HepG2 (cell line): Measurements from ENCODE around the gene KANK4. TPM values are rescaled to one million over a fixed set of nuclear protein-coding genes. Genes with fewer than 3 reads are reported as not detected.

Source experiments
- ETV6 ChIP-seq: sonication (generic); formaldehyde crosslinking; conservative IDR thresholded peaks from 2 replicates; pipeline ENCODE4 v1.4.0; 2020; ENCODE audit warnings: missing genetic modification reagents
- FOSL1 ChIP-seq: sonication (generic); formaldehyde crosslinking; IDR thresholded peaks from 2 replicates; pipeline ENCODE4 v1.9.0; 2021; ENCODE audit warnings: missing genetic modification reagents, borderline replicate concordance
- KDM5B ChIP-seq: sonication (generic); formaldehyde crosslinking; IDR thresholded peaks from 2 replicates; pipeline ENCODE4 v1.4.0; 2020; ENCODE audit warnings: missing genetic modification reagents, mild to moderate bottlenecking, borderline replicate concordance
- MBD4 ChIP-seq: IDR thresholded peaks from 2 replicates; pipeline ENCODE4 v1.6.1; 2012; ENCODE audit warnings: low read length, inconsistent platforms, borderline replicate concordance
- MTA1 ChIP-seq: sonication (generic); formaldehyde crosslinking; IDR thresholded peaks from 2 replicates; pipeline ENCODE4 v1.4.0; 2020; ENCODE audit warnings: missing genetic modification reagents, mild to moderate bottlenecking, borderline replicate concordance
- MYNN ChIP-seq: sonication (generic); formaldehyde crosslinking; IDR thresholded peaks from 2 replicates; pipeline ENCODE4 v1.4.0; 2020; ENCODE audit warnings: mild to moderate bottlenecking, low read depth, missing genetic modification reagents
- NCOR1 ChIP-seq: fragments of 200-600 bp; sonication (generic); IDR thresholded peaks from 2 replicates; pipeline ENCODE4 v1.7.0; 2017; ENCODE audit warnings: antibody characterized with exemption, low read length, borderline replicate concordance
- NKX3-1 ChIP-seq: sonication (generic); formaldehyde crosslinking; IDR thresholded peaks from 2 replicates; pipeline ENCODE4 v1.5.0; 2020; ENCODE audit warnings: missing genetic modification reagents
- RFXAP ChIP-seq: sonication (generic); formaldehyde crosslinking; IDR thresholded peaks from 2 replicates; pipeline ENCODE4 v1.4.0; 2020; ENCODE audit warnings: missing genetic modification reagents, borderline replicate concordance
- TEAD3 ChIP-seq: optimal IDR thresholded peaks from 2 replicates; pipeline ENCODE3; 2016; ENCODE audit warnings: borderline replicate concordance
- TERF1 ChIP-seq: sonication (generic); formaldehyde crosslinking; IDR thresholded peaks from 2 replicates; pipeline ENCODE4 v1.8.0; 2022; ENCODE audit warnings: mild to moderate bottlenecking, missing genetic modification reagents, moderate library complexity
- TP53 ChIP-seq: sonication (generic); formaldehyde crosslinking; conservative IDR thresholded peaks from 2 replicates; pipeline ENCODE4 v1.4.0; 2020; ENCODE audit warnings: missing genetic modification reagents
- TRIM24 ChIP-seq: sonication (generic); formaldehyde crosslinking; IDR thresholded peaks from 2 replicates; pipeline ENCODE4 v1.8.0; 2022; ENCODE audit warnings: mild to moderate bottlenecking, missing genetic modification reagents
- ZBED4 ChIP-seq: sonication (generic); formaldehyde crosslinking; IDR thresholded peaks from 2 replicates; pipeline ENCODE4 v1.4.0; 2020; ENCODE audit warnings: missing genetic modification reagents, borderline replicate concordance
- ZNF121 ChIP-seq: sonication (generic); formaldehyde crosslinking; IDR thresholded peaks from 2 replicates; pipeline ENCODE4 v1.5.0; 2020; ENCODE audit warnings: mild to moderate bottlenecking, missing genetic modification reagents
- ZNF44 ChIP-seq: sonication (generic); formaldehyde crosslinking; IDR thresholded peaks from 2 replicates; pipeline ENCODE4 v1.5.1; 2020; ENCODE audit warnings: mild to moderate bottlenecking, missing genetic modification reagents
- ZNF484 ChIP-seq: sonication (generic); formaldehyde crosslinking; IDR thresholded peaks from 2 replicates; pipeline ENCODE4 v1.5.1; 2020; ENCODE audit warnings: mild to moderate bottlenecking, low read depth, missing genetic modification reagents, borderline replicate concordance
- ZNF564 ChIP-seq: sonication (generic); formaldehyde crosslinking; IDR thresholded peaks from 2 replicates; pipeline ENCODE4 v1.8.1; 2023; ENCODE audit warnings: mild to moderate bottlenecking, missing genetic modification reagents
- ZNF775 ChIP-seq: sonication (generic); formaldehyde crosslinking; IDR thresholded peaks from 2 replicates; pipeline ENCODE4 v1.4.0; 2020; ENCODE audit warnings: missing genetic modification reagents, mild to moderate bottlenecking, moderate library complexity, borderline replicate concordance
- ZNF788 ChIP-seq: sonication (generic); formaldehyde crosslinking; IDR thresholded peaks from 2 replicates; pipeline ENCODE4 v1.5.0; 2020; ENCODE audit warnings: mild to moderate bottlenecking, missing genetic modification reagents, borderline replicate concordance
- polyA plus RNA-seq, 8 experiments: library from polyadenylated mRNA; depleted of rRNA in 3 of 8; stranded (reverse) in 7 of 8; unstranded in 1 of 8; fragments of >200 nt; fragmentation: Illumina TruSeq in 4 of 8; extraction: Trizol in 4 of 8; gene quantifications; 2 replicates each; pipeline versions ENCODE4 v1.2.1 to v1.2.3, GENCODE V29; 2011 to 2016; ENCODE audit warnings: low read depth in 4 of 8, missing spikeins in 1 of 8, mixed read lengths in 1 of 8; ENCODE audit not compliant: insufficient read depth in 1 of 8
- total RNA-seq, 5 experiments: library from RNA; depleted of rRNA; stranded (reverse); fragments of >200 nt; fragmentation: Illumina TruSeq; extraction: Trizol; gene quantifications; 2 replicates each; pipeline ENCODE4 v1.2.3, GENCODE V29; 2016; ENCODE audit warnings: low read depth in 1 of 5
- TF ChIP-seq, protein P1 (sequence below): sonication (generic); formaldehyde crosslinking; IDR thresholded peaks from 2 replicates; pipeline ENCODE4 v1.4.0; 2020; ENCODE audit warnings: missing genetic modification reagents
- TF ChIP-seq, protein P2 (sequence below): sonication (generic); IDR thresholded peaks from 2 replicates; pipeline ENCODE4 v1.6.1; 2016; ENCODE audit warnings: low read depth, borderline replicate concordance

The KANK4 gene
- total and polyA plus RNA-seq, 2 of the 13 experiments (the other 11 are each of a cell fraction or from before 2014, with no cell fraction given) = 16.1 to 25.7 TPM

DNA sequence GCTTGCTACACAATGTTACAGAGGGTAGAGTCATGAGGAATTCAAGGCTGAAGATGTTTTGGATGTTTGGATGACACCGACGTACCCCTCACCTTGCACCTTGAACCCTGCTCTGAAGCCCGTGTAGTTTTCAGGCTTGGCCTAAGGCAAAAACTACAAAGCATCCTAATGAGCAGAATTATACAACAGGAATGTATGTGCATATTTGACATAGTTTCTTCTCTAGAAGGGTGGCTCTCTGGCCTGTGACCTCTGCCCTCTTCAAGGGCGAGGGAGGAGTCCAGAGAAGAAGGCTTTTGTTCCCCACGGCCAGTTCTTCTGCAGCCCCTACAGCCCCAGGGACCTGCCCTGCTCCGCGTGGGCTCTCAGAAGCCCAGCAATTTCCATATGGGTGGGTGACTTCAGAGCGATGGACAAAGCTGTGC lies 81.3 kb downstream of the KANK4 start (continued):
- TF ChIP-seq, protein P1, sequence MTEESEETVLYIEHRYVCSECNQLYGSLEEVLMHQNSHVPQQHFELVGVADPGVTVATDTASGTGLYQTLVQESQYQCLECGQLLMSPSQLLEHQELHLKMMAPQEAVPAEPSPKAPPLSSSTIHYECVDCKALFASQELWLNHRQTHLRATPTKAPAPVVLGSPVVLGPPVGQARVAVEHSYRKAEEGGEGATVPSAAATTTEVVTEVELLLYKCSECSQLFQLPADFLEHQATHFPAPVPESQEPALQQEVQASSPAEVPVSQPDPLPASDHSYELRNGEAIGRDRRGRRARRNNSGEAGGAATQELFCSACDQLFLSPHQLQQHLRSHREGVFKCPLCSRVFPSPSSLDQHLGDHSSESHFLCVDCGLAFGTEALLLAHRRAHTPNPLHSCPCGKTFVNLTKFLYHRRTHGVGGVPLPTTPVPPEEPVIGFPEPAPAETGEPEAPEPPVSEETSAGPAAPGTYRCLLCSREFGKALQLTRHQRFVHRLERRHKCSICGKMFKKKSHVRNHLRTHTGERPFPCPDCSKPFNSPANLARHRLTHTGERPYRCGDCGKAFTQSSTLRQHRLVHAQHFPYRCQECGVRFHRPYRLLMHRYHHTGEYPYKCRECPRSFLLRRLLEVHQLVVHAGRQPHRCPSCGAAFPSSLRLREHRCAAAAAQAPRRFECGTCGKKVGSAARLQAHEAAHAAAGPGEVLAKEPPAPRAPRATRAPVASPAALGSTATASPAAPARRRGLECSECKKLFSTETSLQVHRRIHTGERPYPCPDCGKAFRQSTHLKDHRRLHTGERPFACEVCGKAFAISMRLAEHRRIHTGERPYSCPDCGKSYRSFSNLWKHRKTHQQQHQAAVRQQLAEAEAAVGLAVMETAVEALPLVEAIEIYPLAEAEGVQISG (CRISPR knock-in tag) = peak; percentile 60
- 0 out of 2 replicates have a peak, but pooled peaks have one; percentile 23 for TF ChIP-seq ZNF564
- no peak for TF ChIP-seq NKX3-1 (CRISPR knock-in tag)
- TF ChIP-seq ZBED4 (CRISPR knock-in tag) = no peak
- no peak; the same call in 1 of the 2 replicates for TF ChIP-seq ZNF775
- TF ChIP-seq TEAD3 (CRISPR knock-in tag) = peak; percentile 100
- peak; percentile 80; the same call in 1 of the 2 replicates for TF ChIP-seq RFXAP
- no peak for TF ChIP-seq MBD4
- TF ChIP-seq ZNF121 (CRISPR knock-in tag) = 0 out of 2 replicates have a peak, but pooled peaks have one; percentile 10
- no peak for TF ChIP-seq TRIM24 (CRISPR knock-in tag)
- TF ChIP-seq TERF1 (CRISPR knock-in tag) = no peak
- TF ChIP-seq KDM5B = no peak
- peak; percentile 90 for TF ChIP-seq MTA1 (CRISPR knock-in tag)
- peak; percentile 64; the same call in 1 of the 2 replicates for TF ChIP-seq ZNF788 (CRISPR knock-in tag)
- TF ChIP-seq ETV6 = no peak
- no peak for TF ChIP-seq MYNN
- no peak for TF ChIP-seq FOSL1
- no peak for TF ChIP-seq TP53
- TF ChIP-seq ZNF484 (CRISPR knock-in tag) = no peak
- TF ChIP-seq ZNF44 (CRISPR knock-in tag) = no peak
- peak; percentile 94 for TF ChIP-seq NCOR1
- TF ChIP-seq, protein P2, sequence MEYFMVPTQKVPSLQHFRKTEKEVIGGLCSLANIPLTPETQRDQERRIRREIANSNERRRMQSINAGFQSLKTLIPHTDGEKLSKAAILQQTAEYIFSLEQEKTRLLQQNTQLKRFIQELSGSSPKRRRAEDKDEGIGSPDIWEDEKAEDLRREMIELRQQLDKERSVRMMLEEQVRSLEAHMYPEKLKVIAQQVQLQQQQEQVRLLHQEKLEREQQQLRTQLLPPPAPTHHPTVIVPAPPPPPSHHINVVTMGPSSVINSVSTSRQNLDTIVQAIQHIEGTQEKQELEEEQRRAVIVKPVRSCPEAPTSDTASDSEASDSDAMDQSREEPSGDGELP = peak; percentile 54; the same call in 1 of the 2 replicates
